GM21360 (cell line): ENCODE results near the gene TBC1D22A.

Experiments
- ATAC-seq: cut with Tn5 transposase; IDR thresholded peaks from one replicate; pipeline ENCODE4 v1.9.1; 2021; ENCODE audit warnings: mild to moderate bottlenecking, moderate library complexity; ENCODE audit not compliant: unreplicated experiment

TBC1D22A gene

DNA sequence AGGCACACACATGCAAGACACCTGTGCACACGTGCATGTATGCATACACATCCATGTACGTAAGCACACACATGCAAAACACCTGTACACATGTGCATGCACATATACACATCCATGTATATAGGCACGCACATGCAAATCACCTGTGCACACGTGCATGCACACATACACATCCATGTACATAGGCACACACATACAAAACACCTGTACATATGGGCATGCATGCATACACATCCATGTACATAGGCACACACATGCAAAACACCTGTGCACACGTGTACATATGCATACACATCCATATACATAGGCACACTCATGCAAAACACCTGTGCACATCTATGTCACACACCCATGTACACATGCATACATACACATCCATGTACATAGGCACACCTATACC, 458.3 kb downstream of the TBC1D22A start:
- no peak for ATAC-seq

DNA sequence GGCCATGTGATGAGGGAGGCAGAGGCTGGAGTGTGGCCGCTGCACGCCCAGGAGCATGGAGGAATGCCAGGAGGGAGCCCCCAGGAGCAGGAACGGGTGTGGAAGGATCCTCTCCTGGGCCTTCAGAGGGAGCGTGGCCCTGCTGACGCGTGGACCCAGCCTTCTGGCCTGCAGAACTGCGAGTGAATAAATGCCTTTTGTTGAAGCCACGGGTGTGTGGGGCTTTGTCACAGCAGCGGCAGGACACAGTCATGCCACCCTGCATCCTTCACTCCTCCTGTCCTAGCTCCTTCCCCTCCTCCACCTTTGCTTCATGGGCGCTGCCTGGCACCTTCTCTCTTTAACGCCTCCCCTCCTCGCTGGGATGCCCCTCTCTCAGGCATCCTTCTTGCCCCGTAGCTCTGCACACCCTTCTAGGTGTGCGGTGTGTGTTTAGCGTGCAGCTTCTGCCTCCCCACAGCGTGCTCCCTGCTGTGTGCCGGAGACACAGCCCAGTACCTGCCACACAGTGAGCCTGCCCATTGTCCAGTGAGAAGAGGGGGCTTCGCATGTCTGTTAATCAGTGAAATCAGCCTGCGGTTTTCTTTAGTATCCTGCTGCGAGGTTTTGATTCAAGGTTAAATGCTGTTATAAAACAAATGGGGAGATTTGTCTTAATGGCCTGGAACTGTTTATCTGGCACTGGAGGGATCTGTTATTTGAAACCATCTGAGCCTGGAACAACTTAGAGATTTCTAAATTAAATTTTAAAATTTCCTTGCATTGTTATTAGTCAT, 459.6 kb downstream of the TBC1D22A start:
- ATAC-seq: no peak
